ENCODE data around the gene SLC13A2.

The SLC13A2 gene

DNA sequence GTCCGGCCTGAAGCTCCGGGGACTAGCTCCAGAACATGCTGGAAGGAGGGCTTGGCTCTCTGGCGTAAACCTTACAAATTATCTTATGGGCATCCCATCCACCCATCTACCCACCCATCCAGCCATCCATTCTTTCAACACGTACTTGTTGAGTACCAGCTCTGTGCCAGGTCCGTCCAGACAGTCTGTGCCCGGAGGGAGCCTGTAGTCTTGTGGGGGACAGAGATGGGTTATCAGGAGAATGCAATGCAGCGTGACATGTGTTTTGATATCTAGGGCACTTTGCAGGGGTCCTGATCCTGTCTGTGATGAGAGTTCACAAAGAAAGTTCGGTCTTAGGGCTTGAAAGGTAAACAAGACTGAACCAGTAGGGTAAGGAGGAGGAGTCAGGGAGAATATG lies 4.1 kb upstream of the SLC13A2 start:
- Histone ChIP-seq H3K36me3 (no peaks in the 10 kb centered on the region), H3K4me1 (no peaks in the 10 kb centered on the region), H3K9me3 (no peaks in the 10 kb centered on the region), H3K27me3 (no peaks in the 10 kb centered on the region), H3K4me3 (ENCODE audit: low read depth, low read length) (no peak overlapping the region)
- no peak for DNase-seq
- TF ChIP-seq, protein P1, sequence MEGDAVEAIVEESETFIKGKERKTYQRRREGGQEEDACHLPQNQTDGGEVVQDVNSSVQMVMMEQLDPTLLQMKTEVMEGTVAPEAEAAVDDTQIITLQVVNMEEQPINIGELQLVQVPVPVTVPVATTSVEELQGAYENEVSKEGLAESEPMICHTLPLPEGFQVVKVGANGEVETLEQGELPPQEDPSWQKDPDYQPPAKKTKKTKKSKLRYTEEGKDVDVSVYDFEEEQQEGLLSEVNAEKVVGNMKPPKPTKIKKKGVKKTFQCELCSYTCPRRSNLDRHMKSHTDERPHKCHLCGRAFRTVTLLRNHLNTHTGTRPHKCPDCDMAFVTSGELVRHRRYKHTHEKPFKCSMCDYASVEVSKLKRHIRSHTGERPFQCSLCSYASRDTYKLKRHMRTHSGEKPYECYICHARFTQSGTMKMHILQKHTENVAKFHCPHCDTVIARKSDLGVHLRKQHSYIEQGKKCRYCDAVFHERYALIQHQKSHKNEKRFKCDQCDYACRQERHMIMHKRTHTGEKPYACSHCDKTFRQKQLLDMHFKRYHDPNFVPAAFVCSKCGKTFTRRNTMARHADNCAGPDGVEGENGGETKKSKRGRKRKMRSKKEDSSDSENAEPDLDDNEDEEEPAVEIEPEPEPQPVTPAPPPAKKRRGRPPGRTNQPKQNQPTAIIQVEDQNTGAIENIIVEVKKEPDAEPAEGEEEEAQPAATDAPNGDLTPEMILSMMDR (IDR thresholded peaks at IDR 0.05; ENCODE audit: low read depth, low read length): no peak

DNA sequence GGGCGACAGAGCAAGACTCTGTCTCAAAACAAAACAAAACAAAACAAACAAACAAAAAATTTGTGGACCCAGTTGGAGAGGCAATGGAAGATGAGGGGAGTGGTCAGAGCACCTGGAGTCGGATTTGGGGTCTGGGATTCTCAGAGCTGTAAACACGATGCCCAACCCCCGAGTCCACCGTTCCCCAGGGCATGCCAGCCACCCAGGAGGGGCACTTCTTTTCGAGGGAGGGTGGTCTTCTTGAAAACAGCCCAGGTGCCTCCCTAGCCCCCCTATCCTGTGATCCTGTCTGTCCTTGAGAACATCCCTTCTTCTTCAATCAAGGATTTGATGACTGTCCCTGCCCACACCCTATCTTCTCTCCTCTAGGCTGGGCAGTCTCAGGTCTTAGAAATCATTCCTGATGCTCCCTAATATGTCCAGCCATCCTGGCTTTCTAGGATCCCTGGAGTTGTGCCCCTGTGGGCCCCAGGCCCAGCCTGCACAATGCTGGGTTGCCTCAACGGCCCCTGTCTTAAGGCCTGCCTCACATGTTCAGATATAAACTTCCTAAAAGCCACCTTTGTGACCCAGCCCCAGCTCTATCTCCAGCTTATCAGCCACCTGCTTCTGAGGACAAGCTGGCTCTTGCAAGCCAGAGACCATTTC lies 3.1 kb upstream of the SLC13A2 start:
- Histone ChIP-seq H3K4me1 (no peaks in the 10 kb centered on the region), H3K4me3 (ENCODE audit: low read depth, low read length) (no peak overlapping the region), H3K36me3 (no peaks in the 10 kb centered on the region), H3K27me3 (no peaks in the 10 kb centered on the region), H3K9me3 (no peaks in the 10 kb centered on the region)
- DNase-seq: no peak
- TF ChIP-seq, protein P1 (IDR thresholded peaks at IDR 0.05; ENCODE audit: low read depth, low read length): no peak

DNA sequence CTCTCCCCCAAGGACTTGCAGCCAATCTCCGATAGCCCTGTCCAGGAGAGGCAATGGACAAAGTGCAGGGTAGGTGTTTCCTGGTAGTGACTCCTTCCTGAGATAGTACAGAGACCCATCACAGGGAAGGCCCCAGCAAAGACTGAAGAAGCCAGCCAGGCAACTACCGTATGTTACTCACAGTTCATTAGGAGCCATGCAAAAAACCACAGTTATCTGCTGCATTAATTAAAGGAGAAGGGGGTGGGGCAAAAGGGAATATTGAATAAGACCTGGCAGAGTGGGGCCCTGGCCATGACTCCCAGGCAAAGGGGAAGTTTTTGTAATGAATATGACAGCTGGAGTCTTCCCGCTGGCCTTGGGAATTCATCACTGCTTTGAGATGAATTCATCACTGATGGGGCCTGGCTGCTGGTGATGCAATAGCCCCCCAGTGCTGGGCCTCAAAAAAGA lies 2.5 kb upstream of the SLC13A2 start:
- no peak for DNase-seq
- no peaks in the 10 kb centered on the region for H3K9me3 ChIP-seq
- no peaks in the 10 kb centered on the region for H3K27me3 ChIP-seq
- no peaks in the 10 kb centered on the region for H3K4me1 ChIP-seq
- no peak overlapping the region for H3K4me3 ChIP-seq (ENCODE audit: low read depth, low read length)
- no peaks in the 10 kb centered on the region for H3K36me3 ChIP-seq
- TF ChIP-seq, protein P1 (IDR thresholded peaks at IDR 0.05; ENCODE audit: low read depth, low read length): no peak

DNA sequence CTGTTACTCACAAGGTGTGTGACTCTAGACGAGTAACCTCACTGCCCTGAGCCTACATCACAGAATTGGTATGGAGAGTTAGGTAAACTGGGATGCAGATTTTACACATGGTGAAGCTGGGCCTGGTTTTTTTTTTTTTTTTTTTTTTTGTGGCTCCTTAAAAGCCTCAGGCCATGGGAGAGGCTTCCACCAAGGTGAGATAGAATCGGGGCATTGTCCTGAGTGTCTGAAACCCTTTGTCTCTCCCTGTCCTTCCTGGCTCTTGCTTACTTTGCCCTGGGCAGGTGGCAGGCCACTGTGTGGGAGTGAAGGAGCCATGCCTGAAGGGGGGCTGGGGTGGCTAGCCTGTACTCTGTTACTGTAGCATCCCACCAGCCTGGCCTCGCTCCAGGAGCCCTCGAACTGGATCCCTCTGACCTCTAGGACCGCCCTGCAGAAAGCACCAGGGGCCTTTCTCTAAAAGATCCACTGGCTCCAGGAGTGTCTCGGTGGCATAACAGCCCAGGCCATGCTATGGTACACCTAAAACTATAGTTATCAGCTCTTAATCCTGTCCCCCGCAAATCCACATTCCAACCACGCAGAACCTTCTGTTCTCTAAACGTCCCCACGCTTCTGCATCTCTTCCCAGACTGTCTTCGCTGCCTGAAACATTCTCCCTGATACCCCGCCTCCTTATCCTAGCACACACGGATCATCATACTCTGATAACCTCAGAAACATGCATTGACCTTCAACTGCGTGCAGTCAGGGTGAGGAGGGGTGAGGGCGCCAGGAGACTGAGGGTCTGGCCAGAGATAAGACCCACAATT lies 1.7 kb upstream of the SLC13A2 start:
- H3K36me3 ChIP-seq: no peaks in the 10 kb centered on the region
- H3K27me3 ChIP-seq: no peaks in the 10 kb centered on the region
- H3K4me3 ChIP-seq (ENCODE audit: low read depth, low read length): no peak overlapping the region
- TF ChIP-seq, protein P1 (IDR thresholded peaks at IDR 0.05; ENCODE audit: low read depth, low read length): no peak
- no peaks in the 10 kb centered on the region for H3K9me3 ChIP-seq
- no peak for DNase-seq
- H3K4me1 ChIP-seq: no peaks in the 10 kb centered on the region

DNA sequence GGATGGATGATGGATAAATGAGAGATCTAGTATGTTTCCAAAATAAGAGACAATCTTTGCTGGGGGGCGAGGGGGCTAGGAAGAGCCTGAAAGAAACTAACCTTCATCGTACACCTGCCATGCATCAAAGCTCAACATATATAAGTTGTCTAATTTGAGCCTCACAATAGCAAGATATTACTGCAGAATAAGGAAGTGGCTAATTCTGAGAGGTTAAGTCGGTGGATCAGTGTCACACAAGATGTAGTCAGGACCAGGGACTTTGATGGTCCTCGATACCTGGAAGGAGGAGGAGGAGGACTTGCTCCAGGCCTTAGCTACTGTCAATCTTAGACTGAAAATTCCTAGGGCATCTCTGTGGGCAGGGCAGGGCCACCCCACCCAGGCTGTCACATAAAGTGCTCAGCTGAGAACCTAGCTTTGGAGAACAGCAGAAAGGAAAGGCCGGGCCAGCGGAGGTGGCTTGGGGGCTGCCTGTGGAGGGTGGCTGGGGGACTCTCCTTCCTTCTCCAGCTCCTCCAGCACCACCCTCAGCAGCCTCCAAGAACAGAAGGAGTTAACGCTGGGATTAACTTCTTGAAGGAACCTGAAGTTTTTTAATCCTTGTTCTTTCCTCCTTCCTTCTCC lies 460 bp upstream of the SLC13A2 start:
- Histone ChIP-seq H3K4me3 (ENCODE audit: low read depth, low read length) (no peak overlapping the region), H3K36me3 (no peaks in the 10 kb centered on the region), H3K9me3 (no peaks in the 10 kb centered on the region), H3K4me1 (no peaks in the 10 kb centered on the region), H3K27me3 (no peaks in the 10 kb centered on the region)
- DNase-seq: no peak
- TF ChIP-seq, protein P1 (IDR thresholded peaks at IDR 0.05; ENCODE audit: low read depth, low read length): no peak
